GM12865 (cell line): ENCODE results near the gene PLGRKT.
A peak's percentile ranks its signal among the peaks of the same experiment; 100 is the strongest.
"Not testable (repeated sequence)": the region's sequence is repeated elsewhere in the genome, so short reads cannot be mapped to it uniquely, and the experiment has no call there.

Source experiments
- DNase-seq: peaks from one replicate; pipeline ENCODE4 v3.0.0; 2010; ENCODE audit warnings: low read depth
- H3K4me3 ChIP-seq: 2 replicates; pipeline ENCODE4 v1.5.1; 2011; ENCODE audit warnings: mild to moderate bottlenecking, low read depth, low read length, control low read depth
- CTCF ChIP-seq: IDR thresholded peaks from 2 replicates; pipeline ENCODE4 v1.5.1; 2011; ENCODE audit warnings: low read length, control low read depth, low read depth, inconsistent platforms; ENCODE audit not compliant: insufficient read depth; ENCODE audit errors: missing control alignments

The PLGRKT gene

GRCh38 chr9:5480919-5481318 is 43.2 kb upstream of the PLGRKT start:
- H3K4me3 ChIP-seq, result no peak overlapping the region
- no peak for DNase-seq
- no peak for TF ChIP-seq CTCF

GRCh38 chr9:5479994-5480694 is 42.4 kb upstream of the PLGRKT start:
- no peak overlapping the region for H3K4me3 ChIP-seq
- DNase-seq, result peak; percentile 59
- TF ChIP-seq CTCF, result no peak

GRCh38 chr9:5478206-5478605 is 40.5 kb upstream of the PLGRKT start:
- H3K4me3 ChIP-seq, result no peak overlapping the region
- peak; percentile 54 for DNase-seq
- no peak for TF ChIP-seq CTCF

GRCh38 chr9:5475611-5476010 is 37.9 kb upstream of the PLGRKT start:
- not testable (repeated sequence) for H3K4me3 ChIP-seq, DNase-seq

- TF ChIP-seq CTCF, result no peak
- H3K4me3 ChIP-seq, result no peak overlapping the region
- DNase-seq, result no peak
These were observed 33.1 kb upstream of the PLGRKT start for GRCh38 chr9:5470816-5471215.

GRCh38 chr9:5470122-5470521 is 32.4 kb upstream of the PLGRKT start:
- no peak overlapping the region for H3K4me3 ChIP-seq
- TF ChIP-seq CTCF, result no peak
- no peak for DNase-seq

GRCh38 chr9:5468850-5469249 is 31.1 kb upstream of the PLGRKT start:
- TF ChIP-seq CTCF, result no peak
- H3K4me3 ChIP-seq, result no peak overlapping the region
- DNase-seq, result no peak

GRCh38 chr9:5466766-5467165 is 29.0 kb upstream of the PLGRKT start:
- no peak overlapping the region for H3K4me3 ChIP-seq
- DNase-seq, result no peak
- no peak for TF ChIP-seq CTCF
